ENCODE measurements around the gene CYP26C1. TPM values are rescaled to one million over a fixed set of nuclear protein-coding genes. Genes with fewer than 3 reads are reported as not detected.

The CYP26C1 gene
- total and polyA plus RNA-seq, 2 of the 13 experiments (the other 11 are each of a cell fraction or from before 2014, with no cell fraction given), result 0.02 TPM; not detected in 1

GRCh38 chr10:93106631-93107072 is 46.1 kb downstream of the CYP26C1 start (continued):
- TF ChIP-seq AFF4 (CRISPR knock-in tag; IDR thresholded peaks at IDR 0.05) (no peak), ZNF556 (CRISPR knock-in tag; IDR thresholded peaks at IDR 0.05; ENCODE audit: borderline replicate concordance) (no peak), ZNF160 (CRISPR knock-in tag; IDR thresholded peaks at IDR 0.05) (0 out of 2 replicates have a peak, but pooled peaks have one; percentile 28), ARID5B (CRISPR knock-in tag; IDR thresholded peaks at IDR 0.05) (peak; percentile 99), ZNF839 (CRISPR knock-in tag; IDR thresholded peaks at IDR 0.05; ENCODE audit: borderline replicate concordance) (no peak), FIP1L1 (IDR thresholded peaks at IDR 0.05; ENCODE audit: borderline replicate concordance, insufficient read depth, low read depth, low read length) (no peak), CREB3 (CRISPR knock-in tag; IDR thresholded peaks at IDR 0.05) (no peak), HDAC2 (CRISPR knock-in tag; IDR thresholded peaks at IDR 0.05) (peak; percentile 96), ZNF709 (CRISPR knock-in tag; IDR thresholded peaks at IDR 0.05) (no peak), HNF4G (IDR thresholded peaks at IDR 0.05; ENCODE audit: borderline replicate concordance, low read depth, low read length) (peak; percentile 80), HNF4G (CRISPR knock-in tag; IDR thresholded peaks at IDR 0.05; ENCODE audit: borderline replicate concordance, low read depth) (no peak; the same call in 1 of the 2 replicates), TIGD3 (CRISPR knock-in tag; IDR thresholded peaks at IDR 0.05; ENCODE audit: borderline replicate concordance) (no peak), AGO2 (optimal IDR thresholded peaks at IDR 0.05; ENCODE audit: low read depth, low read length) (no peak), SPEN (CRISPR knock-in tag; IDR thresholded peaks at IDR 0.05; ENCODE audit: low read depth) (peak; percentile 60; the same call in 1 of the 2 replicates), SIN3B (IDR thresholded peaks at IDR 0.05; ENCODE audit: low read length) (no peak), KLF9 (CRISPR knock-in tag; IDR thresholded peaks at IDR 0.05; ENCODE audit: low read depth) (no peak), ZNF343 (CRISPR knock-in tag; IDR thresholded peaks at IDR 0.05) (no peak), CREB1 (IDR thresholded peaks at IDR 0.05) (peak; percentile 77), CREB1 (CRISPR knock-in tag; IDR thresholded peaks at IDR 0.05) (peak; percentile 86), ZBTB43 (CRISPR knock-in tag; conservative IDR thresholded peaks at IDR 0.05) (0 out of 2 replicates have a peak, but pooled peaks have one; percentile 52)
